Karpas-422 (cell line): ENCODE data around the gene ENDOU. TPM values are rescaled to one million over a fixed set of nuclear protein-coding genes. Genes with fewer than 3 reads are reported as not detected.
"Not testable (repeated sequence)": the region's sequence is repeated elsewhere in the genome, so short reads cannot be mapped to it uniquely, and the experiment has no call there.

Experiments used
- DNase-seq: peaks from one replicate; pipeline ENCODE4 v3.0.0-alpha.2; 2015
- H2AFZ ChIP-seq: fragments of 200-600 bp; sonication (generic); 2 replicates; pipeline ENCODE4 v1.6.1; 2014; ENCODE audit warnings: antibody characterized with exemption, low read length, mixed read lengths
- H3K27ac ChIP-seq: fragments of 200-600 bp; sonication (generic); 2 replicates; pipeline ENCODE4 v1.5.1; 2014; ENCODE audit warnings: mild to moderate bottlenecking, low read length, moderate library complexity
- H3K27me3 ChIP-seq: fragments of 200-600 bp; sonication (generic); 2 replicates; pipeline ENCODE4 v1.6.1; 2014; ENCODE audit warnings: low read length, mixed read lengths
- H3K36me3 ChIP-seq: fragments of 200-600 bp; sonication (generic); 2 replicates; pipeline ENCODE4 v1.6.1; 2014; ENCODE audit warnings: low read length, mixed read lengths; ENCODE audit not compliant: insufficient read depth
- H3K4me1 ChIP-seq: fragments of 200-600 bp; sonication (generic); 2 replicates; pipeline ENCODE4 v1.6.1; 2014; ENCODE audit warnings: mild to moderate bottlenecking, low read length, mixed read lengths
- H3K4me2 ChIP-seq: fragments of 200-600 bp; sonication (generic); 2 replicates; pipeline ENCODE4 v1.6.1; 2014; ENCODE audit warnings: low read length, low read depth, mild to moderate bottlenecking; ENCODE audit not compliant: poor library complexity, severe bottlenecking
- H3K4me3 ChIP-seq: fragments of 200-600 bp; sonication (generic); 2 replicates; pipeline ENCODE4 v1.5.1; 2014; ENCODE audit warnings: mild to moderate bottlenecking, antibody characterized with exemption, low read length, mixed read lengths
- H3K79me2 ChIP-seq: fragments of 200-600 bp; sonication (generic); 2 replicates; pipeline ENCODE4 v1.6.1; 2014; ENCODE audit warnings: mild to moderate bottlenecking, low read length, mixed read lengths
- H3K9ac ChIP-seq: fragments of 200-600 bp; sonication (generic); 2 replicates; pipeline ENCODE4 v1.6.0; 2014; ENCODE audit warnings: low read length
- H3K9me2 ChIP-seq: fragments of 200-600 bp; sonication (generic), shearing (Covaris generic); replicated peaks from 2 replicates; pipeline ENCODE4 v1.6.0; 2014; ENCODE audit warnings: mild to moderate bottlenecking, low read length, moderate library complexity; ENCODE audit not compliant: insufficient read depth
- H3K9me3 ChIP-seq: fragments of 300-700, 200-600 bp; sonication (generic); 2 replicates; pipeline ENCODE4 v1.6.1; 2014; ENCODE audit warnings: low read length, mixed read lengths
- H4K20me1 ChIP-seq: fragments of 200-600 bp; sonication (generic); 2 replicates; pipeline ENCODE4 v1.6.1; 2014; ENCODE audit warnings: mild to moderate bottlenecking, antibody characterized with exemption, low read length, low read depth; ENCODE audit not compliant: insufficient read depth
- total RNA-seq: library from RNA; depleted of rRNA; stranded (reverse); fragments of >200 nt; shearing (Covaris generic); gene quantifications from 2 replicates; pipeline ENCODE4 v1.2.3, GENCODE V29; 2014; ENCODE audit warnings: low replicate concordance

Gene ENDOU
- total RNA-seq, 1 experiment from 2014 or later, result 1.2 TPM

- Histone ChIP-seq H3K9me3 (no peaks in the 10 kb centered on the region), H3K4me1 (peaks cover 41% of the 10 kb centered on the region), H3K79me2 (peaks cover 85% of the 10 kb centered on the region), H3K36me3 (peaks cover 71% of the 10 kb centered on the region), H3K9ac (no peak overlapping the region), H4K20me1 (no peaks in the 10 kb centered on the region), H2AFZ (no peak overlapping the region), H3K27me3 (no peaks in the 10 kb centered on the region), H3K4me3 (no peak overlapping the region), H3K27ac (peak overlapping the region; percentile 58), H3K9me2 (no peaks in the 10 kb centered on the region), H3K4me2 (peak overlapping the region; percentile 27)
- peak; percentile 79 for DNase-seq
Measured at GRCh38 chr12:47698055-47698454, 27.2 kb downstream of the ENDOU start.

GRCh38 chr12:47689215-47689614 lies 36.1 kb downstream of the ENDOU start:
- Histone ChIP-seq H3K4me3 (no peak overlapping the region), H3K36me3 (peaks cover 50% of the 10 kb centered on the region), H3K4me2 (no peak overlapping the region), H3K4me1 (peaks cover 28% of the 10 kb centered on the region), H4K20me1 (no peaks in the 10 kb centered on the region), H3K27me3 (no peaks in the 10 kb centered on the region), H2AFZ (no peak overlapping the region), H3K9ac (no peak overlapping the region), H3K9me2 (no peaks in the 10 kb centered on the region), H3K27ac (0 out of 2 replicates have a peak overlapping the region, but pooled peaks have one; percentile 15), H3K9me3 (no peaks in the 10 kb centered on the region), H3K79me2 (peaks cover 41% of the 10 kb centered on the region)
- no peak for DNase-seq

GRCh38 chr12:47687636-47688035 lies 37.7 kb downstream of the ENDOU start:
- DNase-seq, result no peak
- no peaks in the 10 kb centered on the region for H4K20me1 ChIP-seq
- no peak overlapping the region for H3K9ac ChIP-seq
- H3K9me2 ChIP-seq, result no peaks in the 10 kb centered on the region
- peaks cover 41% of the 10 kb centered on the region for H3K79me2 ChIP-seq
- H3K27me3 ChIP-seq, result no peaks in the 10 kb centered on the region
- peaks cover 32% of the 10 kb centered on the region for H3K4me1 ChIP-seq
- no peak overlapping the region for H2AFZ ChIP-seq
- H3K4me3 ChIP-seq, result no peak overlapping the region
- H3K4me2 ChIP-seq, result no peak overlapping the region
- H3K9me3 ChIP-seq, result no peaks in the 10 kb centered on the region
- H3K36me3 ChIP-seq, result peaks cover 53% of the 10 kb centered on the region
- no peak overlapping the region for H3K27ac ChIP-seq

GRCh38 chr12:47686645-47687240 lies 38.5 kb downstream of the ENDOU start:
- Histone ChIP-seq H3K9me3 (no peaks in the 10 kb centered on the region), H3K79me2 (peaks cover 36% of the 10 kb centered on the region), H3K9me2 (no peaks in the 10 kb centered on the region), H4K20me1 (no peaks in the 10 kb centered on the region), H3K4me3 (no peak overlapping the region), H3K9ac (no peak overlapping the region), H3K36me3 (peaks cover 59% of the 10 kb centered on the region), H3K4me1 (peaks cover 38% of the 10 kb centered on the region), H3K27ac (no peak overlapping the region), H2AFZ (no peak overlapping the region), H3K4me2 (no peak overlapping the region), H3K27me3 (no peaks in the 10 kb centered on the region)
- DNase-seq, result peak; percentile 75

- DNase-seq, result no peak
- H2AFZ ChIP-seq, result no peak overlapping the region
- no peak overlapping the region for H3K4me3 ChIP-seq
- H3K79me2 ChIP-seq, result peaks cover 43% of the 10 kb centered on the region
- no peaks in the 10 kb centered on the region for H3K27me3 ChIP-seq
- no peak overlapping the region for H3K9ac ChIP-seq
- no peaks in the 10 kb centered on the region for H3K9me2 ChIP-seq
- peaks cover 50% of the 10 kb centered on the region for H3K36me3 ChIP-seq
- no peak overlapping the region for H3K27ac ChIP-seq
- no peak overlapping the region for H3K4me2 ChIP-seq
- no peaks in the 10 kb centered on the region for H3K9me3 ChIP-seq
- peaks cover 10% of the 10 kb centered on the region for H3K4me1 ChIP-seq
- no peaks in the 10 kb centered on the region for H4K20me1 ChIP-seq
Measured at GRCh38 chr12:47679785-47680184, 45.5 kb downstream of the ENDOU start.

- Histone ChIP-seq H2AFZ (no peak overlapping the region), H3K27me3 (no peaks in the 10 kb centered on the region), H3K9ac (no peak overlapping the region), H4K20me1 (no peaks in the 10 kb centered on the region), H3K9me2 (no peaks in the 10 kb centered on the region), H3K79me2 (peaks cover 39% of the 10 kb centered on the region), H3K36me3 (peaks cover 56% of the 10 kb centered on the region; the same call in 1 of the 2 replicates), H3K9me3 (no peaks in the 10 kb centered on the region), H3K27ac (no peak overlapping the region), H3K4me3 (no peak overlapping the region), H3K4me2 (no peak overlapping the region), H3K4me1 (no peaks in the 10 kb centered on the region; the same call in 1 of the 2 replicates)
- DNase-seq, result no peak
Measured at GRCh38 chr12:47672068-47672467, 53.2 kb downstream of the ENDOU start.

GRCh38 chr12:47667935-47668334 lies 57.4 kb downstream of the ENDOU start:
- H3K9ac ChIP-seq, H3K4me2 ChIP-seq, DNase-seq, H3K4me1 ChIP-seq, H4K20me1 ChIP-seq, H2AFZ ChIP-seq, H3K9me2 ChIP-seq, H3K27me3 ChIP-seq, H3K9me3 ChIP-seq, H3K4me3 ChIP-seq, H3K27ac ChIP-seq: not testable (repeated sequence)
- H3K36me3 ChIP-seq, result peaks cover 68% of the 10 kb centered on the region; the same call in 1 of the 2 replicates
- H3K79me2 ChIP-seq, result peaks cover 30% of the 10 kb centered on the region
